Esophagus muscularis mucosa (tissue), 4 donors: Measurements from ENCODE around the gene DGLUCY. TPM values are rescaled to one million over a fixed set of nuclear protein-coding genes. Genes with fewer than 3 reads are reported as not detected.

Experiments
- DNase-seq: peaks from one replicate; pipeline ENCODE4 v3.0.0-alpha.2; 2017; ENCODE audit errors: extremely low spot score
- H3K27ac ChIP-seq, 4 donors: fragments of 200-600 bp; sonication (generic); replicated peaks in 1 of 4; 1 replicate in 3 of 4; 2 replicates in 1 of 4; pipeline ENCODE4 v1.5.1; 2016 to 2019; ENCODE audit warnings: mild to moderate bottlenecking in 1 of 4
- H3K27me3 ChIP-seq, 4 donors: fragments of 200-600 bp; sonication (generic); one replicate each; pipeline versions ENCODE4 v1.5.1 to v1.6.0; 2016 to 2019
- H3K36me3 ChIP-seq, 4 donors: fragments of 200-600 bp; sonication (generic); one replicate each; pipeline ENCODE4 v1.5.1; 2016 to 2019
- H3K4me1 ChIP-seq, 4 donors: fragments of 200-600 bp; sonication (generic); one replicate each; pipeline ENCODE4 v1.5.1; 2016 to 2019
- H3K4me3 ChIP-seq, 4 donors: fragments of 200-600 bp; sonication (generic); 1 replicate in 2 of 4; 2 replicates in 2 of 4; pipeline ENCODE4 v1.5.1; 2016 to 2019; ENCODE audit warnings: mild to moderate bottlenecking in 4 of 4, moderate library complexity in 1 of 4
- H3K9me3 ChIP-seq, 4 donors: fragments of 200-600 bp; sonication (generic); 1 replicate in 3 of 4; 2 replicates in 1 of 4; pipeline ENCODE4 v1.5.1; 2016 to 2019
- CTCF ChIP-seq, 3 experiments: fragments of 200-600 bp in 2 of 3; fragments of 450-650 bp in 1 of 3; sonication (generic) in 2 of 3; IDR thresholded peaks; one replicate each; pipeline ENCODE4 v1.5.1; 2017 to 2019; ENCODE audit warnings: antibody characterized with exemption in 3 of 3, mild to moderate bottlenecking in 2 of 3, moderate library complexity in 1 of 3
- EP300 ChIP-seq: sonication (generic); formaldehyde crosslinking; IDR thresholded peaks from one replicate; pipeline ENCODE4 v1.6.1; 2017; ENCODE audit warnings: antibody characterized with exemption
- POLR2A ChIP-seq: fragments of 450-650 bp; IDR thresholded peaks from one replicate; pipeline ENCODE4 v1.6.1; 2017; ENCODE audit warnings: antibody characterized with exemption, moderate library complexity, mild to moderate bottlenecking, low read depth
- POLR2AphosphoS5 ChIP-seq, 2 donors: sonication (generic); formaldehyde crosslinking; IDR thresholded peaks; one replicate each; pipeline ENCODE4 v1.6.1; 2017; ENCODE audit warnings: antibody characterized with exemption in 2 of 2
- WGBS: methylation state at CpG from one replicate; pipeline ENCODE4 v1.1.5; 2018; 5-methylcytosine and 5-hydroxymethylcytosine counted together
- intact Hi-C: fragments of 100-400 bp; cut with DNase I; formaldehyde crosslinking; loops from one replicate; pipeline ENCODE4 v1.15.1; 2023
- total RNA-seq, 4 donors: library from RNA; depleted of rRNA; stranded (reverse); fragments of >200 nt; gene quantifications; one replicate each; pipeline versions ENCODE4 v1.1.0 to v1.2.1, GENCODE V29; 2016

The DGLUCY gene
- total RNA-seq, 4 donors from 2014 or later: 47.2 to 88.2 (median 66.5) TPM

GRCh38 chr14:91229743-91230200 lies 115.9 kb downstream of the DGLUCY start:
- intact Hi-C loops: no loop called here
- Histone ChIP-seq H3K9me3 (peaks cover 0 to 12% (median 0%) of the 10 kb centered on the region in 4 donors), H3K27ac (peak overlapping the region in 1 of 4 donors; percentile 13), H3K4me3 (no peak overlapping the region), H3K27me3 (no peaks in the 10 kb centered on the region), H3K36me3 (peaks cover 4 to 61% (median 44%) of the 10 kb centered on the region in 4 donors), H3K4me1 (peaks cover 0 to 4% (median 0%) of the 10 kb centered on the region in 4 donors)
- WGBS: 77% methylated on average over 5 of the region's 6 CpGs
- DNase-seq: no peak
- TF ChIP-seq CTCF (IDR thresholded peaks at IDR 0.05) (no peak), POLR2AphosphoS5 (IDR thresholded peaks at IDR 0.05) (no peak), POLR2A (no peak), EP300 (no peak)

GRCh38 chr14:91230397-91231035 lies 116.6 kb downstream of the DGLUCY start:
- H3K27me3 ChIP-seq: no peaks in the 10 kb centered on the region
- peaks cover 4 to 53% (median 37%) of the 10 kb centered on the region in 4 donors for H3K36me3 ChIP-seq
- DNase-seq: no peak
- H3K9me3 ChIP-seq: peaks cover 0 to 12% (median 0%) of the 10 kb centered on the region in 4 donors
- intact Hi-C loops: no loop called here
- peak overlapping the region in 2 of 4 donors; percentile 3 to 13 for H3K27ac ChIP-seq
- WGBS: 90% methylated on average over 4 of the region's 4 CpGs
- peaks cover 0 to 4% (median 0%) of the 10 kb centered on the region in 4 donors for H3K4me1 ChIP-seq
- H3K4me3 ChIP-seq: no peak overlapping the region
- TF ChIP-seq POLR2A: no peak
- no peak for TF ChIP-seq POLR2AphosphoS5 (IDR thresholded peaks at IDR 0.05)
- no peak for TF ChIP-seq CTCF (IDR thresholded peaks at IDR 0.05)
- no peak for TF ChIP-seq EP300

- WGBS: 79% methylated on average over 3 of the region's 3 CpGs
- H3K4me3 ChIP-seq: no peak overlapping the region
- H3K27ac ChIP-seq: peak overlapping the region in 2 of 4 donors; percentile 3 to 13
- no peaks in the 10 kb centered on the region for H3K27me3 ChIP-seq
- TF ChIP-seq CTCF (IDR thresholded peaks at IDR 0.05) (no peak), POLR2A (no peak)
- H3K9me3 ChIP-seq: peaks cover 0 to 12% (median 0%) of the 10 kb centered on the region in 4 donors
- intact Hi-C loops: no loop called here
- DNase-seq: no peak
- peaks cover 0 to 4% (median 0%) of the 10 kb centered on the region in 4 donors for H3K4me1 ChIP-seq
- peaks cover 4 to 46% (median 32%) of the 10 kb centered on the region in 4 donors for H3K36me3 ChIP-seq
Measured at GRCh38 chr14:91231446-91231845, 117.6 kb downstream of the DGLUCY start.

GRCh38 chr14:91232052-91232451 lies 118.2 kb downstream of the DGLUCY start:
- TF ChIP-seq POLR2AphosphoS5 (IDR thresholded peaks at IDR 0.05) (no peak), EP300 (no peak), CTCF (IDR thresholded peaks at IDR 0.05) (no peak)
- H3K9me3 ChIP-seq: peaks cover 0 to 12% (median 0%) of the 10 kb centered on the region in 4 donors
- no peaks in the 10 kb centered on the region for H3K27me3 ChIP-seq
- peak overlapping the region in 1 of 4 donors; percentile 13 for H3K27ac ChIP-seq
- DNase-seq: no peak
- peaks cover 4 to 40% (median 27%) of the 10 kb centered on the region in 4 donors for H3K36me3 ChIP-seq
- 88% methylated on average over 2 of the region's 2 CpGs for whole genome bisulfite sequencing
- intact Hi-C loops: no loop called here
- H3K4me3 ChIP-seq: no peak overlapping the region
- H3K4me1 ChIP-seq: peaks cover 0 to 4% (median 0%) of the 10 kb centered on the region in 4 donors

GRCh38 chr14:91232603-91233002 lies 118.7 kb downstream of the DGLUCY start:
- intact Hi-C loops: no loop called here
- peaks cover under 1 to 34% (median 21%) of the 10 kb centered on the region in 4 donors for H3K36me3 ChIP-seq
- DNase-seq: no peak
- H3K27me3 ChIP-seq: no peaks in the 10 kb centered on the region
- H3K4me3 ChIP-seq: no peak overlapping the region
- WGBS: 61% methylated on average over 2 of the region's 2 CpGs
- H3K27ac ChIP-seq: no peak overlapping the region
- no peak for TF ChIP-seq POLR2A
- no peak for TF ChIP-seq POLR2AphosphoS5 (IDR thresholded peaks at IDR 0.05)
- TF ChIP-seq EP300: no peak
- TF ChIP-seq CTCF (IDR thresholded peaks at IDR 0.05): no peak
- H3K4me1 ChIP-seq: peaks cover 0 to 4% (median 0%) of the 10 kb centered on the region in 4 donors
- peaks cover 0 to 12% (median 0%) of the 10 kb centered on the region in 4 donors for H3K9me3 ChIP-seq
